Activated CD4-positive, alpha-beta T cell treated with anti-CD3 and anti-CD28 coated beads for 36 hours (primary cell): ENCODE results near the gene TTC6. TPM values are rescaled to one million over a fixed set of nuclear protein-coding genes. Genes with fewer than 3 reads are reported as not detected.

Experiments used
- ATAC-seq: fragments of 200-7000 bp; cut with Tn5 transposase; one replicate; pipeline ENCODE4 v1.10.0; 2021; ENCODE audit warnings: mild to moderate bottlenecking, moderate library complexity
- CTCF ChIA-PET: fragments of 350-600 bp; sonication (Branson Sonifier 250); formaldehyde crosslinking; loops from one replicate; lab custom pipeline; 2021; ENCODE audit warnings: antibody characterized with exemption; lab: Charles Lee
- POLR2A ChIA-PET: fragments of 350-600 bp; sonication (Branson Sonifier 250); formaldehyde crosslinking; loops from one replicate; lab custom pipeline; 2021; ENCODE audit warnings: antibody characterized with exemption, inconsistent platforms; lab: Charles Lee
- DNase-seq: peaks from one replicate; pipeline ENCODE4 v3.0.0-alpha.2; 2020
- H3K27ac Mint-ChIP-seq: one replicate; pipeline ENCODE4 v1.8.0; 2021; ENCODE audit warnings: mixed read lengths
- H3K27me3 Mint-ChIP-seq: one replicate; pipeline ENCODE4 v1.8.0; 2021; ENCODE audit warnings: mixed read lengths
- H3K36me3 Mint-ChIP-seq: one replicate; pipeline ENCODE4 v1.8.0; 2021; ENCODE audit warnings: low read depth, mixed read lengths
- H3K4me1 Mint-ChIP-seq: one replicate; pipeline ENCODE4 v1.8.0; 2021; ENCODE audit warnings: mixed read lengths
- H3K4me3 Mint-ChIP-seq: one replicate; pipeline ENCODE4 v1.8.0; 2021; ENCODE audit warnings: mild to moderate bottlenecking, moderate library complexity, mixed read lengths
- H3K9me3 Mint-ChIP-seq: one replicate; pipeline ENCODE4 v1.8.0; 2021; ENCODE audit warnings: low read depth, mixed read lengths
- intact Hi-C, 2 experiments: fragments of 100-400 bp; cut with DNase I in 1 of 2; cut with micrococcal nuclease in 1 of 2; formaldehyde crosslinking; loops; one replicate each; pipeline versions ENCODE4 v1.14.2 to v1.15.1; 2022 to 2024; cut with DNase I, micrococcal nuclease
- total RNA-seq, 2 experiments: library from RNA; stranded (reverse); gene quantifications; one replicate each; pipeline ENCODE4 v1.2.3, GENCODE V29; 2021

TTC6 gene
- total RNA-seq, 2 experiments from 2014 or later: not detected

- Mint-ChIP-seq H3K4me1 (no peaks in the 10 kb centered on the region), H3K36me3 (peaks cover 3% of the 10 kb centered on the region), H3K27me3 (peaks cover 62% of the 10 kb centered on the region), H3K9me3 (peaks cover 7% of the 10 kb centered on the region), H3K27ac (no peak overlapping the region), H3K4me3 (no peak overlapping the region)
- CTCF ChIA-PET: interaction anchor here (1.2 kb wide), 1 partner anchor 23 kb away, joined by 3 read pairs; no protein-coding TSS in a partner anchor
- DNase-seq (no peak), ATAC-seq (no peak)
- POLR2A ChIA-PET: no interaction called here
- intact Hi-C loops: loop anchor here (2.0 to 5.0 kb wide), 2 partner anchors 14 to 1005 kb away; partner anchors contain the start of gene NKX2-8 (in 1 of the 2)
Observed at GRCh38 chr14:37587131-37587803, 8.2 kb upstream of the TTC6 start.

GRCh38 chr14:37587881-37588666 lies 7.4 kb upstream of the TTC6 start:
- intact Hi-C loops: loop anchor here (2.0 to 5.0 kb wide), 2 partner anchors 13 to 1006 kb away; partner anchors contain the start of gene NKX2-8 (in 1 of the 2)
- H3K36me3 Mint-ChIP-seq: peaks cover 5% of the 10 kb centered on the region
- no peak overlapping the region for H3K27ac Mint-ChIP-seq
- peak overlapping the region; percentile 5 for H3K4me3 Mint-ChIP-seq
- peaks cover 9% of the 10 kb centered on the region for H3K9me3 Mint-ChIP-seq
- H3K27me3 Mint-ChIP-seq: peaks cover 65% of the 10 kb centered on the region
- POLR2A ChIA-PET: no interaction called here
- ATAC-seq: no peak
- CTCF ChIA-PET: no interaction called here
- peaks cover 2% of the 10 kb centered on the region for H3K4me1 Mint-ChIP-seq
- DNase-seq: no peak

- DNase-seq (no peak), ATAC-seq (no peak)
- H3K36me3 Mint-ChIP-seq: peaks cover 5% of the 10 kb centered on the region
- H3K9me3 Mint-ChIP-seq: peaks cover 9% of the 10 kb centered on the region
- CTCF ChIA-PET: interaction anchor here (0.6 kb wide), 1 partner anchor 609 kb away, joined by 4 read pairs; no protein-coding TSS in a partner anchor
- H3K4me3 Mint-ChIP-seq: peak overlapping the region; percentile 5
- POLR2A ChIA-PET: no interaction called here
- H3K27me3 Mint-ChIP-seq: peaks cover 68% of the 10 kb centered on the region
- no peak overlapping the region for H3K27ac Mint-ChIP-seq
- intact Hi-C loops: loop anchor here in 1 of 2 experiments (5.0 kb wide), 1 partner anchor 1006 kb away; the partner anchor contains the start of gene NKX2-8
- peaks cover 2% of the 10 kb centered on the region for H3K4me1 Mint-ChIP-seq
Observed at GRCh38 chr14:37588667-37588955, 6.8 kb upstream of the TTC6 start.

GRCh38 chr14:37588956-37589714 lies 6.3 kb upstream of the TTC6 start:
- no peak overlapping the region for H3K4me3 Mint-ChIP-seq
- ATAC-seq (no peak), DNase-seq (no peak)
- H3K4me1 Mint-ChIP-seq: peaks cover 4% of the 10 kb centered on the region
- peaks cover 72% of the 10 kb centered on the region for H3K27me3 Mint-ChIP-seq
- peaks cover 5% of the 10 kb centered on the region for H3K36me3 Mint-ChIP-seq
- CTCF ChIA-PET: interaction anchor here (0.6 kb wide), 1 partner anchor 608 kb away, joined by 4 read pairs; no protein-coding TSS in a partner anchor
- H3K27ac Mint-ChIP-seq: no peak overlapping the region
- intact Hi-C loops: loop anchor here in 1 of 2 experiments (5.0 kb wide), 1 partner anchor 1007 kb away; the partner anchor contains the start of gene NKX2-8
- POLR2A ChIA-PET: interaction anchor here (0.6 kb wide), 1 partner anchor 931 kb away, joined by 6 read pairs; no protein-coding TSS in a partner anchor
- peaks cover 11% of the 10 kb centered on the region for H3K9me3 Mint-ChIP-seq

- ATAC-seq: no peak
- peaks cover 13% of the 10 kb centered on the region for H3K9me3 Mint-ChIP-seq
- H3K4me1 Mint-ChIP-seq: peaks cover 8% of the 10 kb centered on the region
- no peak for DNase-seq
- intact Hi-C loops: loop anchor here (5.0 to 10.0 kb wide), 6 partner anchors 485 to 1265 kb away; partner anchors contain the start of genes MBIP (in 1 of the 2), NKX2-8 (in 1 of the 2) and PAX9 (in 1 of the 2)
- H3K36me3 Mint-ChIP-seq: peaks cover 5% of the 10 kb centered on the region
- ChIA-PET POLR2A (interaction anchor here (0.6 kb wide), 1 partner anchor 932 kb away, joined by 6 read pairs; no protein-coding TSS in a partner anchor), CTCF (interaction anchor here (0.5 kb wide), 1 partner anchor 21 kb away, joined by 3 read pairs; no protein-coding TSS in a partner anchor)
- peaks cover 75% of the 10 kb centered on the region for H3K27me3 Mint-ChIP-seq
- no peak overlapping the region for H3K27ac Mint-ChIP-seq
- H3K4me3 Mint-ChIP-seq: no peak overlapping the region
Observed at GRCh38 chr14:37589715-37590427, 5.6 kb upstream of the TTC6 start.

- intact Hi-C loops: loop anchor here (5.0 to 10.0 kb wide), 5 partner anchors 484 to 1266 kb away; partner anchors contain the start of genes MBIP (in 1 of the 2) and PAX9 (in 1 of the 2)
- POLR2A ChIA-PET: no interaction called here
- H3K27ac Mint-ChIP-seq: no peak overlapping the region
Observed at GRCh38 chr14:37590428-37591139, 4.8 kb upstream of the TTC6 start.

GRCh38 chr14:37591311-37591940 lies 4.0 kb upstream of the TTC6 start:
- ChIA-PET POLR2A (no interaction called here), CTCF (interaction anchor here (0.8 kb wide), 1 partner anchor 1751 kb away, joined by 3 read pairs; no protein-coding TSS in a partner anchor)
- DNase-seq (no peak), ATAC-seq (no peak)
- peaks cover 7% of the 10 kb centered on the region for H3K36me3 Mint-ChIP-seq
- no peak overlapping the region for H3K4me3 Mint-ChIP-seq
- H3K27ac Mint-ChIP-seq: no peak overlapping the region
- peaks cover 16% of the 10 kb centered on the region for H3K4me1 Mint-ChIP-seq
- H3K27me3 Mint-ChIP-seq: peaks cover 67% of the 10 kb centered on the region
- peaks cover 15% of the 10 kb centered on the region for H3K9me3 Mint-ChIP-seq
- intact Hi-C loops: loop anchor here (5.0 to 10.0 kb wide), 5 partner anchors 483 to 1267 kb away; partner anchors contain the start of genes MBIP (in 1 of the 2) and PAX9 (in 1 of the 2)

More at GRCh38 chr14:37590428-37591139, 4.8 kb upstream of the TTC6 start:
- DNase-seq (no peak), ATAC-seq (no peak)
- H3K4me1 Mint-ChIP-seq: peaks cover 9% of the 10 kb centered on the region
- H3K4me3 Mint-ChIP-seq: no peak overlapping the region
- H3K27me3 Mint-ChIP-seq: peaks cover 70% of the 10 kb centered on the region
- CTCF ChIA-PET: interaction anchor here (0.8 kb wide), 1 partner anchor 1752 kb away, joined by 3 read pairs; no protein-coding TSS in a partner anchor
- peaks cover 6% of the 10 kb centered on the region for H3K36me3 Mint-ChIP-seq
- H3K9me3 Mint-ChIP-seq: peaks cover 13% of the 10 kb centered on the region

GRCh38 chr14:37591941-37592481 lies 3.4 kb upstream of the TTC6 start:
- POLR2A ChIA-PET: no interaction called here
- intact Hi-C loops: loop anchor here (2.0 to 10.0 kb wide), 6 partner anchors 483 to 1267 kb away; partner anchors contain the start of genes MBIP (in 1 of the 2) and PAX9 (in 1 of the 2)
- no peak for ATAC-seq
- Mint-ChIP-seq H3K27ac (no peak overlapping the region), H3K4me3 (no peak overlapping the region), H3K36me3 (peaks cover 7% of the 10 kb centered on the region), H3K4me1 (peaks cover 20% of the 10 kb centered on the region), H3K27me3 (peaks cover 69% of the 10 kb centered on the region), H3K9me3 (peaks cover 15% of the 10 kb centered on the region)
- DNase-seq: no peak
- CTCF ChIA-PET: no interaction called here
